HepG2 (cell line): ENCODE data around the gene MEF2A. TPM values are rescaled to one million over a fixed set of nuclear protein-coding genes. Genes with fewer than 3 reads are reported as not detected.

Experiments used
- ATRX ChIP-seq: sonication (generic); formaldehyde crosslinking; IDR thresholded peaks from 2 replicates; pipeline ENCODE4 v1.4.0; 2020; ENCODE audit warnings: missing genetic modification reagents, borderline replicate concordance
- EED ChIP-seq: sonication (generic); formaldehyde crosslinking; IDR thresholded peaks from 2 replicates; pipeline ENCODE4 v1.5.0; 2020; ENCODE audit warnings: mild to moderate bottlenecking, missing genetic modification reagents
- FIP1L1 ChIP-seq: fragments of 200-400 bp; formaldehyde crosslinking; IDR thresholded peaks from 2 replicates; pipeline ENCODE4 v1.6.1; 2018; ENCODE audit warnings: low read depth, mild to moderate bottlenecking, low read length, moderate library complexity, borderline replicate concordance; ENCODE audit not compliant: insufficient read depth
- MIER2 ChIP-seq: IDR thresholded peaks from 2 replicates; pipeline ENCODE4 v1.6.1; 2016; ENCODE audit warnings: missing biosample characterization, missing genetic modification reagents
- MLX ChIP-seq: IDR thresholded peaks from 2 replicates; pipeline ENCODE4 v1.6.1; 2016
- NFIC ChIP-seq: IDR thresholded peaks from 2 replicates; pipeline ENCODE4 v1.6.1; 2012; ENCODE audit warnings: mild to moderate bottlenecking, low read length, inconsistent platforms
- RARG ChIP-seq: sonication (generic); formaldehyde crosslinking; IDR thresholded peaks from 2 replicates; pipeline ENCODE4 v1.4.0; 2020; ENCODE audit warnings: low read depth, mild to moderate bottlenecking, missing genetic modification reagents
- TBX2 ChIP-seq: sonication (generic); formaldehyde crosslinking; IDR thresholded peaks from 2 replicates; pipeline ENCODE4 v1.5.0; 2020; ENCODE audit warnings: missing genetic modification reagents, mild to moderate bottlenecking, borderline replicate concordance
- ZBTB1 ChIP-seq: sonication (generic); formaldehyde crosslinking; IDR thresholded peaks from 2 replicates; pipeline ENCODE4 v1.4.0; 2020; ENCODE audit warnings: missing genetic modification reagents, borderline replicate concordance
- ZBTB21 ChIP-seq: sonication (generic); formaldehyde crosslinking; IDR thresholded peaks from 2 replicates; pipeline ENCODE4 v1.4.0; 2020; ENCODE audit warnings: missing genetic modification reagents
- ZFYVE20 ChIP-seq: sonication (generic); formaldehyde crosslinking; IDR thresholded peaks from 2 replicates; pipeline ENCODE4 v1.8.0; 2023; ENCODE audit warnings: low read depth, mild to moderate bottlenecking, moderate library complexity, missing genetic modification reagents, borderline replicate concordance
- ZNF34 ChIP-seq: sonication (generic); formaldehyde crosslinking; IDR thresholded peaks from 2 replicates; pipeline ENCODE4 v1.4.0; 2020; ENCODE audit warnings: mild to moderate bottlenecking, missing genetic modification reagents, borderline replicate concordance
- ZNF451 ChIP-seq: sonication (generic); formaldehyde crosslinking; IDR thresholded peaks from 2 replicates; pipeline ENCODE4 v1.5.0; 2020; ENCODE audit warnings: mild to moderate bottlenecking, missing genetic modification reagents
- polyA plus RNA-seq, 8 experiments: library from polyadenylated mRNA; depleted of rRNA in 3 of 8; stranded (reverse) in 7 of 8; unstranded in 1 of 8; fragments of >200 nt; fragmentation: Illumina TruSeq in 4 of 8; extraction: Trizol in 4 of 8; gene quantifications; 2 replicates each; pipeline versions ENCODE4 v1.2.1 to v1.2.3, GENCODE V29; 2011 to 2016; ENCODE audit warnings: low read depth in 4 of 8, missing spikeins in 1 of 8, mixed read lengths in 1 of 8; ENCODE audit not compliant: insufficient read depth in 1 of 8
- total RNA-seq, 5 experiments: library from RNA; depleted of rRNA; stranded (reverse); fragments of >200 nt; fragmentation: Illumina TruSeq; extraction: Trizol; gene quantifications; 2 replicates each; pipeline ENCODE4 v1.2.3, GENCODE V29; 2016; ENCODE audit warnings: low read depth in 1 of 5
- TF ChIP-seq, protein P1 (sequence below): IDR thresholded peaks from 2 replicates; pipeline ENCODE4 v1.6.1; 2016; ENCODE audit warnings: low read depth, missing genetic modification reagents, missing compliant biosample characterization
- TF ChIP-seq, protein P2 (sequence below): sonication (generic); formaldehyde crosslinking; IDR thresholded peaks from 2 replicates; pipeline ENCODE4 v1.4.0; 2020; ENCODE audit warnings: mild to moderate bottlenecking, missing genetic modification reagents

The MEF2A gene
- total and polyA plus RNA-seq, 2 of the 13 experiments (the other 11 are each of a cell fraction or from before 2014, with no cell fraction given), result 15.2 to 24.4 TPM

- TF ChIP-seq, protein P1, sequence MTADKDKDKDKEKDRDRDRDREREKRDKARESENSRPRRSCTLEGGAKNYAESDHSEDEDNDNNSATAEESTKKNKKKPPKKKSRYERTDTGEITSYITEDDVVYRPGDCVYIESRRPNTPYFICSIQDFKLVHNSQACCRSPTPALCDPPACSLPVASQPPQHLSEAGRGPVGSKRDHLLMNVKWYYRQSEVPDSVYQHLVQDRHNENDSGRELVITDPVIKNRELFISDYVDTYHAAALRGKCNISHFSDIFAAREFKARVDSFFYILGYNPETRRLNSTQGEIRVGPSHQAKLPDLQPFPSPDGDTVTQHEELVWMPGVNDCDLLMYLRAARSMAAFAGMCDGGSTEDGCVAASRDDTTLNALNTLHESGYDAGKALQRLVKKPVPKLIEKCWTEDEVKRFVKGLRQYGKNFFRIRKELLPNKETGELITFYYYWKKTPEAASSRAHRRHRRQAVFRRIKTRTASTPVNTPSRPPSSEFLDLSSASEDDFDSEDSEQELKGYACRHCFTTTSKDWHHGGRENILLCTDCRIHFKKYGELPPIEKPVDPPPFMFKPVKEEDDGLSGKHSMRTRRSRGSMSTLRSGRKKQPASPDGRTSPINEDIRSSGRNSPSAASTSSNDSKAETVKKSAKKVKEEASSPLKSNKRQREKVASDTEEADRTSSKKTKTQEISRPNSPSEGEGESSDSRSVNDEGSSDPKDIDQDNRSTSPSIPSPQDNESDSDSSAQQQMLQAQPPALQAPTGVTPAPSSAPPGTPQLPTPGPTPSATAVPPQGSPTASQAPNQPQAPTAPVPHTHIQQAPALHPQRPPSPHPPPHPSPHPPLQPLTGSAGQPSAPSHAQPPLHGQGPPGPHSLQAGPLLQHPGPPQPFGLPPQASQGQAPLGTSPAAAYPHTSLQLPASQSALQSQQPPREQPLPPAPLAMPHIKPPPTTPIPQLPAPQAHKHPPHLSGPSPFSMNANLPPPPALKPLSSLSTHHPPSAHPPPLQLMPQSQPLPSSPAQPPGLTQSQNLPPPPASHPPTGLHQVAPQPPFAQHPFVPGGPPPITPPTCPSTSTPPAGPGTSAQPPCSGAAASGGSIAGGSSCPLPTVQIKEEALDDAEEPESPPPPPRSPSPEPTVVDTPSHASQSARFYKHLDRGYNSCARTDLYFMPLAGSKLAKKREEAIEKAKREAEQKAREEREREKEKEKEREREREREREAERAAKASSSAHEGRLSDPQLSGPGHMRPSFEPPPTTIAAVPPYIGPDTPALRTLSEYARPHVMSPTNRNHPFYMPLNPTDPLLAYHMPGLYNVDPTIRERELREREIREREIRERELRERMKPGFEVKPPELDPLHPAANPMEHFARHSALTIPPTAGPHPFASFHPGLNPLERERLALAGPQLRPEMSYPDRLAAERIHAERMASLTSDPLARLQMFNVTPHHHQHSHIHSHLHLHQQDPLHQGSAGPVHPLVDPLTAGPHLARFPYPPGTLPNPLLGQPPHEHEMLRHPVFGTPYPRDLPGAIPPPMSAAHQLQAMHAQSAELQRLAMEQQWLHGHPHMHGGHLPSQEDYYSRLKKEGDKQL (CRISPR knock-in tag), result no peak
- TF ChIP-seq MIER2 (CRISPR knock-in tag), result no peak
- TF ChIP-seq TBX2 (CRISPR knock-in tag), result peak; percentile 42; the same call in 1 of the 2 replicates
- TF ChIP-seq RARG (CRISPR knock-in tag), result no peak
- TF ChIP-seq ZNF34 (CRISPR knock-in tag), result no peak
- TF ChIP-seq, protein P2, sequence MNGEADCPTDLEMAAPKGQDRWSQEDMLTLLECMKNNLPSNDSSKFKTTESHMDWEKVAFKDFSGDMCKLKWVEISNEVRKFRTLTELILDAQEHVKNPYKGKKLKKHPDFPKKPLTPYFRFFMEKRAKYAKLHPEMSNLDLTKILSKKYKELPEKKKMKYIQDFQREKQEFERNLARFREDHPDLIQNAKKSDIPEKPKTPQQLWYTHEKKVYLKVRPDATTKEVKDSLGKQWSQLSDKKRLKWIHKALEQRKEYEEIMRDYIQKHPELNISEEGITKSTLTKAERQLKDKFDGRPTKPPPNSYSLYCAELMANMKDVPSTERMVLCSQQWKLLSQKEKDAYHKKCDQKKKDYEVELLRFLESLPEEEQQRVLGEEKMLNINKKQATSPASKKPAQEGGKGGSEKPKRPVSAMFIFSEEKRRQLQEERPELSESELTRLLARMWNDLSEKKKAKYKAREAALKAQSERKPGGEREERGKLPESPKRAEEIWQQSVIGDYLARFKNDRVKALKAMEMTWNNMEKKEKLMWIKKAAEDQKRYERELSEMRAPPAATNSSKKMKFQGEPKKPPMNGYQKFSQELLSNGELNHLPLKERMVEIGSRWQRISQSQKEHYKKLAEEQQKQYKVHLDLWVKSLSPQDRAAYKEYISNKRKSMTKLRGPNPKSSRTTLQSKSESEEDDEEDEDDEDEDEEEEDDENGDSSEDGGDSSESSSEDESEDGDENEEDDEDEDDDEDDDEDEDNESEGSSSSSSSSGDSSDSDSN, result 0 out of 2 replicates have a peak, but pooled peaks have one; percentile 4
- no peak for TF ChIP-seq ATRX (CRISPR knock-in tag)
- TF ChIP-seq FIP1L1, result no peak
- no peak for TF ChIP-seq ZBTB1 (CRISPR knock-in tag)
- TF ChIP-seq NFIC, result no peak
- TF ChIP-seq EED (CRISPR knock-in tag), result no peak
- TF ChIP-seq ZFYVE20 (CRISPR knock-in tag), result 0 out of 2 replicates have a peak, but pooled peaks have one; percentile 12
- 0 out of 2 replicates have a peak, but pooled peaks have one; percentile 38 for TF ChIP-seq ZNF451 (CRISPR knock-in tag)
- no peak for TF ChIP-seq MLX (CRISPR knock-in tag)
- TF ChIP-seq ZBTB21 (CRISPR knock-in tag), result no peak
These were observed 167.7 kb downstream of the MEF2A start, which contains the start of gene LYSMD4 (continued) for GRCh38 chr15:99733268-99734039.
